Measurements from ENCODE around the gene PHF24. TPM values are rescaled to one million over a fixed set of nuclear protein-coding genes. Genes with fewer than 3 reads are reported as not detected.

Gene PHF24
- total RNA-seq, 1 experiment from 2014 or later, result 0.47 TPM

DNA sequence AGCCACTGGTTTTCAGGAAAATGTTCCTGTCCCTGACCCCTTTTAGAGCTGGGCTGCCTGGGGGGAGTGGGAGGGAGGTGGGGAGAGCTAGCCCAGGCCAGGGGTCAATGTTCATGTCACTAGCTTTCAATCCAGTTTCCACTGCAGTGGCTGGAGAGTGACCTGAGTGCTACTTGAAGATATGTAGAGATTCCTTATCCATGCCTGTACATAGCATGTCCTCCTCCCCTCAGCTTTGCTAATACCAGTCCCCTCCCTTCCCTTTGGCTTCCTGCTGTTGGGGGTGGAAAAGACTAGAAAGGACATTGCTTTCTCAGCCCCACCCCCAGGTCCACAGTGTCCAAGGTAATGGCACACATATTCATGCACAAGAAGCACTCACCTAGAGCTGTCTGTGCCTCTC, 39.3 kb downstream of the PHF24 start:
- no peaks in the 10 kb centered on the region for H3K9me3 ChIP-seq (ENCODE audit: control insufficient read depth in 1 of 2, insufficient read depth in 1 of 2, low read depth in 1 of 2, low read length in 2 of 2)
- ATAC-seq (no peak), DNase-seq (ENCODE audit: low read depth, low spot score) (no peak)
- no peaks in the 10 kb centered on the region for H4K20me1 ChIP-seq (ENCODE audit: insufficient read depth)
- no peaks in the 10 kb centered on the region for H3K27me3 ChIP-seq (ENCODE audit: insufficient read depth, low read length)
- ChIA-PET CTCF (interaction anchor here (0.7 kb wide), 1 partner anchor 54 kb away, joined by 3 read pairs; no protein-coding TSS in a partner anchor), POLR2A (no interaction called here), RAD21 (ENCODE audit: low non-redundant PET in 1 of 2, low total read pairs in 2 of 2, uncharacterized antibody in 2 of 2, unreplicated experiment in 2 of 2) (no interaction called here)
- TF ChIP-seq POLR2A (IDR thresholded peaks at IDR 0.05; ENCODE audit: borderline replicate concordance, extremely low read depth, insufficient read depth, insufficient read length), result no peak
- no peak for TF ChIP-seq EGR1 (IDR thresholded peaks at IDR 0.05; ENCODE audit: low read depth)
- no peak for TF ChIP-seq ELF1 (IDR thresholded peaks at IDR 0.05; ENCODE audit: borderline replicate concordance, low read depth)
- TF ChIP-seq, protein P1, sequence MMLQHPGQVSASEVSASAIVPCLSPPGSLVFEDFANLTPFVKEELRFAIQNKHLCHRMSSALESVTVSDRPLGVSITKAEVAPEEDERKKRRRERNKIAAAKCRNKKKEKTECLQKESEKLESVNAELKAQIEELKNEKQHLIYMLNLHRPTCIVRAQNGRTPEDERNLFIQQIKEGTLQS (IDR thresholded peaks at IDR 0.05), result no peak
- TF ChIP-seq, protein P2, sequence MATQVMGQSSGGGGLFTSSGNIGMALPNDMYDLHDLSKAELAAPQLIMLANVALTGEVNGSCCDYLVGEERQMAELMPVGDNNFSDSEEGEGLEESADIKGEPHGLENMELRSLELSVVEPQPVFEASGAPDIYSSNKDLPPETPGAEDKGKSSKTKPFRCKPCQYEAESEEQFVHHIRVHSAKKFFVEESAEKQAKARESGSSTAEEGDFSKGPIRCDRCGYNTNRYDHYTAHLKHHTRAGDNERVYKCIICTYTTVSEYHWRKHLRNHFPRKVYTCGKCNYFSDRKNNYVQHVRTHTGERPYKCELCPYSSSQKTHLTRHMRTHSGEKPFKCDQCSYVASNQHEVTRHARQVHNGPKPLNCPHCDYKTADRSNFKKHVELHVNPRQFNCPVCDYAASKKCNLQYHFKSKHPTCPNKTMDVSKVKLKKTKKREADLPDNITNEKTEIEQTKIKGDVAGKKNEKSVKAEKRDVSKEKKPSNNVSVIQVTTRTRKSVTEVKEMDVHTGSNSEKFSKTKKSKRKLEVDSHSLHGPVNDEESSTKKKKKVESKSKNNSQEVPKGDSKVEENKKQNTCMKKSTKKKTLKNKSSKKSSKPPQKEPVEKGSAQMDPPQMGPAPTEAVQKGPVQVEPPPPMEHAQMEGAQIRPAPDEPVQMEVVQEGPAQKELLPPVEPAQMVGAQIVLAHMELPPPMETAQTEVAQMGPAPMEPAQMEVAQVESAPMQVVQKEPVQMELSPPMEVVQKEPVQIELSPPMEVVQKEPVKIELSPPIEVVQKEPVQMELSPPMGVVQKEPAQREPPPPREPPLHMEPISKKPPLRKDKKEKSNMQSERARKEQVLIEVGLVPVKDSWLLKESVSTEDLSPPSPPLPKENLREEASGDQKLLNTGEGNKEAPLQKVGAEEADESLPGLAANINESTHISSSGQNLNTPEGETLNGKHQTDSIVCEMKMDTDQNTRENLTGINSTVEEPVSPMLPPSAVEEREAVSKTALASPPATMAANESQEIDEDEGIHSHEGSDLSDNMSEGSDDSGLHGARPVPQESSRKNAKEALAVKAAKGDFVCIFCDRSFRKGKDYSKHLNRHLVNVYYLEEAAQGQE (IDR thresholded peaks at IDR 0.05; ENCODE audit: low read depth), result no peak
- TF ChIP-seq RAD21 (IDR thresholded peaks at IDR 0.05; ENCODE audit: low read depth), result no peak
- no peak for TF ChIP-seq SP1 (IDR thresholded peaks at IDR 0.05; ENCODE audit: low read depth)
- TF ChIP-seq CBX3 (IDR thresholded peaks at IDR 0.05; ENCODE audit: low read depth), result no peak
- no peak for TF ChIP-seq ZNF274 (IDR thresholded peaks at IDR 0.05; ENCODE audit: low read depth, low read length)
- H3K79me2 ChIP-seq (ENCODE audit: insufficient read depth, low read length), result no peaks in the 10 kb centered on the region
- no peak overlapping the region for H2AFZ ChIP-seq (ENCODE audit: low read depth, low read length, poor library complexity, severe bottlenecking)
- no peak overlapping the region for H3K4me2 ChIP-seq (ENCODE audit: low read length)
- no peak overlapping the region for H3K4me3 ChIP-seq (replicated peaks in 1 of 2; ENCODE audit: low read depth in 1 of 2, low read length in 2 of 2)
- H3K4me1 ChIP-seq (ENCODE audit: control insufficient read depth in 1 of 2, insufficient read depth in 2 of 2, low read length in 2 of 2), result peaks cover 10 to 43% of the 10 kb centered on the region in 2 experiments
- no peaks in the 10 kb centered on the region for H3K9me2 ChIP-seq (ENCODE audit: insufficient read depth)
- no peak overlapping the region for H3K27ac ChIP-seq (ENCODE audit: low read depth, low read length)
- no peak overlapping the region for H3K9ac ChIP-seq (ENCODE audit: low read length)
- 0 out of 4 replicates have a peak, but pooled peaks cover 0 to 2% of the 10 kb centered on the region in 2 experiments for H3K36me3 ChIP-seq (ENCODE audit: control insufficient read depth in 1 of 2, insufficient read depth in 2 of 2, low read length in 2 of 2)
- intact Hi-C loops (cut with micrococcal nuclease), result no loop called here
- no TSS peak for BruUV-seq (replicated peaks)
